SJSA1 (cell line): ENCODE measurements around the gene YIPF1. TPM values are rescaled to one million over a fixed set of nuclear protein-coding genes. Genes with fewer than 3 reads are reported as not detected.

Experiments used
- DNase-seq, 2 experiments: peaks; one replicate each; pipeline ENCODE4 v3.0.0-alpha.2; 2015 to 2020; ENCODE audit warnings: low spot score in 2 of 2, low read depth in 1 of 2
- H3K27ac ChIP-seq: fragments of 250-450 bp; sonication (Bioruptor Pico); 2 replicates; pipeline ENCODE4 v1.5.1; 2020; ENCODE audit warnings: mild to moderate bottlenecking, moderate library complexity
- H3K27me3 ChIP-seq: fragments of 250-450 bp; sonication (Bioruptor Pico); replicated peaks from 2 replicates; pipeline ENCODE4 v1.5.1; 2020; ENCODE audit warnings: mild to moderate bottlenecking, moderate library complexity
- H3K36me3 ChIP-seq: fragments of 250-450 bp; sonication (Bioruptor Pico); 2 replicates; pipeline ENCODE4 v1.5.1; 2020; ENCODE audit warnings: mild to moderate bottlenecking
- H3K4me1 ChIP-seq: fragments of 250-450 bp; sonication (Bioruptor Pico); replicated peaks from 2 replicates; pipeline ENCODE4 v1.6.1; 2021; ENCODE audit warnings: mild to moderate bottlenecking
- H3K4me3 ChIP-seq: fragments of 250-450 bp; sonication (Bioruptor Pico); 2 replicates; pipeline ENCODE4 v1.5.1; 2020; ENCODE audit warnings: mild to moderate bottlenecking
- H3K9me3 ChIP-seq: fragments of 250-450 bp; sonication (Bioruptor Pico); replicated peaks from 2 replicates; pipeline ENCODE4 v1.5.1; 2020; ENCODE audit warnings: mild to moderate bottlenecking
- total RNA-seq: library from RNA; depleted of rRNA; stranded (reverse); fragments of >200 nt; shearing (Covaris generic); gene quantifications from 2 replicates; pipeline ENCODE4 v1.2.3, GENCODE V29; 2014; rRNA removed

Gene YIPF1
- total RNA-seq, result 21.7 and 28.4 TPM in 2 replicates

- peaks cover 8% of the 10 kb centered on the region for H3K4me1 ChIP-seq
- H3K9me3 ChIP-seq, result no peaks in the 10 kb centered on the region
- no peaks in the 10 kb centered on the region for H3K27me3 ChIP-seq
- no peak within 1 kb of the TSS; the same call in 1 of the 2 replicates for H3K27ac ChIP-seq
- peak; percentile 81 to 87 for DNase-seq
- H3K36me3 ChIP-seq, result peaks cover 9% of the 10 kb centered on the region; the same call in 1 of the 2 replicates
- peak within 1 kb of the TSS; percentile 69 for H3K4me3 ChIP-seq
These were observed at the start of gene YIPF1 for GRCh38 chr1:53889304-53890298. TSS of gene YIPF1 (minus strand) at chr1:53889797. CDS start at chr1:53888937, 860 bp downstream.

DNA sequence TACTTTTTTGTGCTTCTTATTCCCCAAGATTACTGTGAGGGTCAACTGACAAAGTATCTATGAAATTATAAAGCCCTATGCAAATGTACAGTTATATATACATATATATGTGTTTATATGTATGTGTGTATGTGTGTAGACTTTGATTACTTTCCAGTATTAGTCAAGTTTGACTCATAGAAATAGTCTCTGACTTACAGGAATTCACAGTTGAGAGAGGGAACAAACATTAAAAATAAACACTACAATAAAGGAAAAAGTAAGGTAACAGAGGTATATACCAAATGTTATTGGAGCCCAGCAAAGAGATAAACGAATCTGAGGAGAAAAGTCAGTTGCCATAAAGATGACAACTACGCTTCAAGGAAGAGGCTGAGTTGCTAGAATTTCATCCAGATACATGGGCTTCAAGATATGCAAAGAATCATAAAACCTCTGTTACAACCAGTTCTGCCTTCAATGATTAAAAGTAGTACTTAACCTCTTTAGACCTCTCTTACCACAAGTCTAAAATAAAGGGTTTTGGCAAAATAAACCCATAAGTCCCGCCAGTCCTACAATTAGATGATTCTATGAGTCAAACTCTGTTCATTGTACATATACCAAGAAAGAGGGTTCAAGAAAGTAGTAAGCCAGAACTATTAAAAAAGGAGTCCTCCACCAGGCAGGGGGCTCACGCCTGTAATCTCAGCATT is 48.7 kb upstream of the YIPF1 start:
- DNase-seq, result no peak
- H3K36me3 ChIP-seq, result peaks cover 49% of the 10 kb centered on the region
- no peak overlapping the region for H3K4me3 ChIP-seq
- peaks cover 7% of the 10 kb centered on the region for H3K4me1 ChIP-seq
- H3K9me3 ChIP-seq, result peaks cover 17% of the 10 kb centered on the region
- no peaks in the 10 kb centered on the region for H3K27me3 ChIP-seq
- H3K27ac ChIP-seq, result no peak overlapping the region

DNA sequence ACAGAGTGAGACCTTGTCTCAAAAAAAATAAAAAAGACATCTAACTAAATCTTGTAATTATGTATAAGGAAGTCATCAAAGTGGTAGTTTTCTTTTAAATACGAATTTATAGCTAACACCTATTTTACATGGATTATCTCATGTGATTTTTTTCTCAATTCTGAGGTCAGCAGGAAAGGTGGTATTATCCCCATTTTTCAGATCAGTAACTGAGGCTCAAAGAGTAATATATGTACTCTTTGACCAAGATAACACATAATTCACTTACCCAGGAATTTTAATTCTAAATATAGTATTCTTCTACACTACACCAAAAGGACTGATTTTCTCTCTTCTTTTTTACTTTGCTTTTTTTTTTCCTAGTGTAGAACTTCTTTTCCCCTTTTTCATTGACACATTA is 46.8 kb upstream of the YIPF1 start:
- Histone ChIP-seq H3K9me3 (peaks cover 19% of the 10 kb centered on the region), H3K4me1 (peaks cover 7% of the 10 kb centered on the region), H3K36me3 (peaks cover 61% of the 10 kb centered on the region), H3K27ac (no peak overlapping the region), H3K4me3 (no peak overlapping the region), H3K27me3 (no peaks in the 10 kb centered on the region)
- DNase-seq, result no peak

- H3K27ac ChIP-seq, result no peak overlapping the region
- H3K36me3 ChIP-seq, result peaks cover 70% of the 10 kb centered on the region
- no peak overlapping the region for H3K4me3 ChIP-seq
- H3K27me3 ChIP-seq, result no peaks in the 10 kb centered on the region
- H3K9me3 ChIP-seq, result peaks cover 19% of the 10 kb centered on the region
- peaks cover 7% of the 10 kb centered on the region for H3K4me1 ChIP-seq
- DNase-seq, result no peak
These were observed 44.7 kb upstream of the YIPF1 start for GRCh38 chr1:53934170-53934765.

GRCh38 chr1:53931523-53931922 is 41.9 kb upstream of the YIPF1 start:
- H3K4me1 ChIP-seq, result no peaks in the 10 kb centered on the region
- no peak for DNase-seq
- peaks cover 19% of the 10 kb centered on the region for H3K9me3 ChIP-seq
- H3K4me3 ChIP-seq, result no peak overlapping the region
- H3K27me3 ChIP-seq, result no peaks in the 10 kb centered on the region
- no peak overlapping the region for H3K27ac ChIP-seq
- H3K36me3 ChIP-seq, result peaks cover 82% of the 10 kb centered on the region

GRCh38 chr1:53930932-53931331 is 41.3 kb upstream of the YIPF1 start:
- H3K36me3 ChIP-seq, result peaks cover 79% of the 10 kb centered on the region
- no peak overlapping the region for H3K27ac ChIP-seq

DNA sequence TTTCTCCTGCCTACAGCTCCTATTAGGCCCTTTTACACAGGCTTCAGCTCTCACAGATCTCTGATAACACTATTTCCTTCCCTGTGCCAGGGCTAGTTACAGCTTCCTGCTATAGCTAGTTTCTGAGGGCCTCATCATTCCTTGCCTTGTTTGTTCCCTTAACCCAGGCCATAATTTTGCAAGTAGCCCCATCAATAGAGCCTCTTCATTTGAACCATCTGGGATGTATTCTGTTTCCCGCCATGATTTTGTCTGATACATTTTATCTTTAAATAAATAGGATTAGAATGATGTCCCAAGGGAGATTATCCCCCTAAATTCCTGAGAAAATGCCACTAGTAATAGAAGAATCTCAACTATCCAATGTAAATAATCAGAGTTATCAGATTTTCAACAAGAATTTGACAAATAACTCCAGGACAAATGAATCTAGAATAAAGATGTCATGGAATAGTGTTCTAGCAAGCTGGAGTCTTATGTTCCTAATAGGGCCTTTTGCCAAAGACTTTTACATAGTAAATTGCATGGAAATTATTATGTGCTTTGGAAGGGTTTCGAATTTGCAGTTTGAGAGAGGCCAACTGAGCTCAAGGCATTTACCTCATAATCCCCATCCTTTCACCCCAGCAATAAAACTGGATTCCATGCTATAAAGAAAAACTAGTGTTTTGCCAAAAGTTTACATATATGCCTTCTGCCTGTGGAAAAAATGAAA is 39.8 kb upstream of the YIPF1 start:
- H3K9me3 ChIP-seq, result peaks cover 7% of the 10 kb centered on the region
- H3K4me3 ChIP-seq, result no peak overlapping the region
- no peaks in the 10 kb centered on the region for H3K27me3 ChIP-seq
- H3K4me1 ChIP-seq, result no peaks in the 10 kb centered on the region
- DNase-seq, result no peak
- H3K27ac ChIP-seq, result no peak overlapping the region
- H3K36me3 ChIP-seq, result peaks cover 67% of the 10 kb centered on the region

More at GRCh38 chr1:53930932-53931331, 41.3 kb upstream of the YIPF1 start:
- H3K9me3 ChIP-seq, result peaks cover 19% of the 10 kb centered on the region
- no peak overlapping the region for H3K4me3 ChIP-seq
- DNase-seq, result no peak
- no peaks in the 10 kb centered on the region for H3K4me1 ChIP-seq
- no peaks in the 10 kb centered on the region for H3K27me3 ChIP-seq

GRCh38 chr1:53927376-53927881 is 37.8 kb upstream of the YIPF1 start:
- Histone ChIP-seq H3K27me3 (no peaks in the 10 kb centered on the region), H3K4me1 (no peaks in the 10 kb centered on the region)
- no peak for DNase-seq

GRCh38 chr1:53919675-53920066 is 30.1 kb upstream of the YIPF1 start:
- no peak overlapping the region for H3K4me3 ChIP-seq
- peaks cover 67% of the 10 kb centered on the region for H3K36me3 ChIP-seq
- no peaks in the 10 kb centered on the region for H3K9me3 ChIP-seq
- H3K27ac ChIP-seq, result no peak overlapping the region
- H3K4me1 ChIP-seq, result no peaks in the 10 kb centered on the region
- H3K27me3 ChIP-seq, result no peaks in the 10 kb centered on the region
- DNase-seq, result no peak

More at GRCh38 chr1:53927376-53927881, 37.8 kb upstream of the YIPF1 start:
- Histone ChIP-seq H3K4me3 (no peak overlapping the region), H3K36me3 (peaks cover 72% of the 10 kb centered on the region), H3K9me3 (no peaks in the 10 kb centered on the region), H3K27ac (no peak overlapping the region)

DNA sequence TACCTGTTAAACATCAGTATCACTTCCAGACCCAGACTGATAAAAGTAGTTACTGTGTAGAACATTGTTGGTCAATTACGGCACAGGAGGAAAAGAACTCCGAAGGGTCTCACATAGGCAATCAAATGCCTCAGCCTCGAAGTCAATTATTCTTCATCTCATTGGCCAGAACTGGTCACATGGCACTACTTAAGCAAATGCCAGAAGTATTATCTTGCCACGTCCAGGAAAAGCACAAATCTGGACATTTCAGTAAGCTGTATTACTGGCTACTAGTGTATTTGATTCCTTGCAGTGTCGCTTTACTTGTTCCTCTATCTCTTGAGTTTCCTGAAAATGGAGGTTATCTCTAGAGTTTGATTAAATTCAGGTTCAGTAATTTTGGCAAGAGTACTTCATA is 28.7 kb upstream of the YIPF1 start:
- Histone ChIP-seq H3K4me3 (no peak overlapping the region), H3K9me3 (no peaks in the 10 kb centered on the region), H3K27ac (no peak overlapping the region), H3K4me1 (no peaks in the 10 kb centered on the region), H3K27me3 (no peaks in the 10 kb centered on the region), H3K36me3 (peaks cover 60% of the 10 kb centered on the region)
- no peak for DNase-seq

DNA sequence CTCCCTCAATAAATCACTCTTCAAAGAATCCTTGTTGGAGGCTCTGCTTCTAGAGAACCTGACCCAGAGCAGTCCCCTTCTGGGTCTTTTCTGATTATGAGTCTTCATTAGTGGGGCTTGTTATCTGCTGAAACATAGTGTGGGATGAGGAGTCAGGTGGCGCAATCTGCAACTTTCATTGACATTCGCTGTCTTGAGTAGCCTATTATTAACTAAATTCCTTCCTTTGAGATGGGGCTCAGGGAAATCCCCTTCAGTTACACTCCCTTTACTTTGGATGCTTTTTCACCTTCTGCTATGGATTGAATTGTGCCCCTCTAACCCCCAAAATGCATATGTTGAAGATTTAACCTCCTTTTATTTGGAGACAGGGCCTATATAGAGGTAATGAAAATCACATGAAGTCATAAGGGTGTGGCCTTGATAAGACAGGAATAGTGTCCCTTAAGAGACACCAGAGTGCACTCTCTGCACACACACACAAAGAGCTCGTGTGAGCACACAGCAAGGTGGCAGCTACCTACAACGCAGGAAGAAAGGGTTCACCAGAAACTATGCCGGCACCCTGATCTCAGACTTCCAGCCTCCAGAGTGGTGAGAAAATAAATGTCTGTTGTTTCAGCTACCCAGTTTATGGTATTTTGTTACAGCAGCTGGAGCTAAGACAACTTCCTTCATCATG is 23.9 kb upstream of the YIPF1 start:
- Histone ChIP-seq H3K27ac (no peak overlapping the region), H3K4me1 (no peaks in the 10 kb centered on the region), H3K36me3 (peaks cover 32% of the 10 kb centered on the region), H3K9me3 (no peaks in the 10 kb centered on the region), H3K27me3 (no peaks in the 10 kb centered on the region), H3K4me3 (no peak overlapping the region)
- no peak for DNase-seq

DNA sequence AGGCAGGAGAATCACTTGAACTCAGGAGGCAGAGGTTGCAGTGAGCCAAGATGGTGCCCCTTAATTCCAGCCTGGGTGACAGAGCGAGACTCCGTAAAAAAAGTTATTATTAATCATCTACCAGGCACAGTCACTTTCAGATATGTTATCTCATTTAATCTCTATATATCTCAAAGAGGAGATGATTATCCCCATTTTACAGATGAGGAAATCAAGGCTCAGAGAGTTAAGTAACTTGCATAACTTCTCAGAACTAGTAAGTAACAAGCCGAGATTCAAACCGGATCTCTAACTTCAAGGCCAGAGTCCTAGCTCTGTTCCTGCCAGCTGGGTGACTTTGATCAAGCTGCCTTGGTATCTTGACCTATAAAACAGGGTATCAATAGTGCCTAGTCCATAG is 21.8 kb upstream of the YIPF1 start:
- H3K4me3 ChIP-seq, result no peak overlapping the region
- no peak overlapping the region for H3K27ac ChIP-seq
- no peaks in the 10 kb centered on the region for H3K4me1 ChIP-seq
- H3K9me3 ChIP-seq, result no peaks in the 10 kb centered on the region
- DNase-seq, result no peak
- peaks cover 26% of the 10 kb centered on the region for H3K36me3 ChIP-seq
- H3K27me3 ChIP-seq, result no peaks in the 10 kb centered on the region
